MM.1S (cell line): ENCODE data around the gene ANXA9.

Experiments
- EZH2 ChIP-seq: fragments of 300-600 bp; sonication (generic); optimal IDR thresholded peaks from 2 replicates; pipeline ENCODE3; 2017; ENCODE audit warnings: low read depth, mild to moderate bottlenecking, antibody characterized with exemption, low read length, mixed read lengths
- TF ChIP-seq, protein P1 (sequence below): fragments of 300-600 bp; sonication (generic); IDR thresholded peaks from 2 replicates; pipeline ENCODE4 v1.5.1; 2016; ENCODE audit warnings: antibody characterized with exemption, low read length, mixed read lengths

DNA sequence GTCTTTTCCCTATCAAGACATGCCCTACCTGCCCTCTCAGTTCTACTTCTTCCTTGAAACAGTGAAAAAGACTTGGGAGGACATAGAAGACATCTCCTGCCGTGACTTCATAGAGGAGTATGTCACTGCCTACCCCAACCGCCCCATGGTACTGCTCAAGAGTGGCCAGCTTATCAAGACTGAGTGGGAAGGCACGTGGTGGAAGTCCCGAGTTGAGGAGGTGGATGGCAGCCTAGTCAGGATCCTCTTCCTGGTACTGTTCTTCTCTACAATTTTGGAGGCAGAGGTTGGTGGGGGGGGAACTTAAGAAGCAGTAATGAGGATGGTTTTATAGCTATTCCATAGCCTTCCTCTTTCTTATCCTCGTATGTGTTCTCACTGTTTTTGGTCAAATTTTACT is 37.2 kb upstream of the ANXA9 start:
- TF ChIP-seq, protein P1, sequence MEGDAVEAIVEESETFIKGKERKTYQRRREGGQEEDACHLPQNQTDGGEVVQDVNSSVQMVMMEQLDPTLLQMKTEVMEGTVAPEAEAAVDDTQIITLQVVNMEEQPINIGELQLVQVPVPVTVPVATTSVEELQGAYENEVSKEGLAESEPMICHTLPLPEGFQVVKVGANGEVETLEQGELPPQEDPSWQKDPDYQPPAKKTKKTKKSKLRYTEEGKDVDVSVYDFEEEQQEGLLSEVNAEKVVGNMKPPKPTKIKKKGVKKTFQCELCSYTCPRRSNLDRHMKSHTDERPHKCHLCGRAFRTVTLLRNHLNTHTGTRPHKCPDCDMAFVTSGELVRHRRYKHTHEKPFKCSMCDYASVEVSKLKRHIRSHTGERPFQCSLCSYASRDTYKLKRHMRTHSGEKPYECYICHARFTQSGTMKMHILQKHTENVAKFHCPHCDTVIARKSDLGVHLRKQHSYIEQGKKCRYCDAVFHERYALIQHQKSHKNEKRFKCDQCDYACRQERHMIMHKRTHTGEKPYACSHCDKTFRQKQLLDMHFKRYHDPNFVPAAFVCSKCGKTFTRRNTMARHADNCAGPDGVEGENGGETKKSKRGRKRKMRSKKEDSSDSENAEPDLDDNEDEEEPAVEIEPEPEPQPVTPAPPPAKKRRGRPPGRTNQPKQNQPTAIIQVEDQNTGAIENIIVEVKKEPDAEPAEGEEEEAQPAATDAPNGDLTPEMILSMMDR: no peak
- no peak for TF ChIP-seq EZH2
